Neutrophil (primary cell): Measurements from ENCODE around the gene ATCAY.

Experiments used
- H3K27ac ChIP-seq: fragments of 200-600 bp; sonication (generic); 2 replicates; pipeline ENCODE4 v1.5.1; 2016; ENCODE audit warnings: mild to moderate bottlenecking, moderate library complexity
- H3K27me3 ChIP-seq: fragments of 200-600 bp; sonication (generic); 2 replicates; pipeline ENCODE4 v1.6.0; 2016; ENCODE audit warnings: mild to moderate bottlenecking
- H3K36me3 ChIP-seq: fragments of 200-600 bp; sonication (generic); 2 replicates; pipeline ENCODE4 v1.5.1; 2017
- H3K4me1 ChIP-seq, 2 experiments: fragments of 200-600 bp in 1 of 2; sonication (generic) in 1 of 2; 1 replicate in 1 of 2; 2 replicates in 1 of 2; pipeline versions ENCODE4 v1.5.1 to v1.6.1; 2013 to 2016; ENCODE audit warnings: low read depth in 1 of 2, low read length in 1 of 2, mild to moderate bottlenecking in 1 of 2, moderate library complexity in 1 of 2; ENCODE audit not compliant: control insufficient read depth in 1 of 2, insufficient read depth in 1 of 2
- H3K4me3 ChIP-seq, 2 experiments: fragments of 200-600 bp in 1 of 2; sonication (generic) in 1 of 2; 1 replicate in 1 of 2; 2 replicates in 1 of 2; pipeline ENCODE4 v1.5.1; 2013 to 2016; ENCODE audit warnings: low read depth in 1 of 2, low read length in 1 of 2, mild to moderate bottlenecking in 1 of 2, moderate library complexity in 1 of 2
- H3K9me3 ChIP-seq: fragments of 200-600 bp; sonication (generic); 2 replicates; pipeline ENCODE4 v1.5.1; 2016
- CTCF ChIP-seq: fragments of 200-600 bp; sonication (generic); IDR thresholded peaks from 2 replicates; pipeline ENCODE4 v1.5.1; 2016; ENCODE audit warnings: antibody characterized with exemption

The ATCAY gene

GRCh38 chr19:3955688-3956087, 75.2 kb downstream of the ATCAY start:
- Histone ChIP-seq H3K27me3 (peaks cover 16% of the 10 kb centered on the region), H3K36me3 (peaks cover 52% of the 10 kb centered on the region), H3K9me3 (no peaks in the 10 kb centered on the region), H3K4me1 (no peaks in the 10 kb centered on the region), H3K4me3 (no peak overlapping the region), H3K27ac (no peak overlapping the region)
- TF ChIP-seq CTCF: no peak

DNA sequence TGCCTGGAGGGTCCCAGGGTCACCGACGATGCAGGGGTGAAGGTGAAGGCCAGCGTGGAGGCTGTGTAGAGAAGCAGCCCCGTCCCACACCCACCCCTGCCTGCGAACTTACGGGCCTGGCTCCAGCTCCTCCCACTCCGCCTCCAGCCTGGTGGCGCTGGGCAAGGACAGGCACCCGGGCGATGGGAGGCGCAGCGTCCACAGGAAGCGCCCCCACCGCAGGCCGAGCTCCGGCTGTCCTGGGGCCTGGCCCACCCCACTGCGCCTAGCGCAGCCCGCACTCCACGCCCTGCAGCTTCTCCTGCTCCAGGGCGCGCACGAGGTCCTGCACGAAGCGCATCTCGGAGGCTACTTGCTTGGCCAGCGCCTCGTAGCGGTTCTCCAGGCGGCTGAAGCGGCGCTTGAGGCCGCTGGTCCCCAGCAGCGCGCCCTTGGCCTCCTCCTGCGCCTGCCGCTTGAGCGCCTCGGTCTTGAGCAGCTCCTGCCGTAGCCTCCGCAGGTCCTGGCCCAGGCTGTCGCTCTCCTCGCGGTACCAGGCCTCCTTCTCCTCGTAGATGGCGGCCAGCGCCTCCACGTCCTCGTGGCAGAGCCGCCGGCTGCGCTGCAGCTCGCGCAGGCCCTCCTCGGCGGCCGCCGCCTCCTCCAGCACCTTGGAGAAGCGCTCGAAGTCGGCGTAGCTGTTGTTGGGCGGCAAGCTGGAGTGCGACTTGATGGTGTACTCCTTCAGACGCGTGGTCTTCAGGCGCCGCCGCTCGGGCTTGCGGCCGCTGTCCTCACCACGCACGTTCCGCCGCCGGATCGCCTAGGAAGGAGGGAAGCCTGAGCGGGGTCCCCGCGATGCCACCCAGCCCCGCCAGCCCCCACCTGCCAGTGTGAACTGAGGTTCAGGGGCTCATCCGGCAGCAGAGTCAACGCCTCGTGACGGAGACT, 78.6 kb downstream of the ATCAY start:
- no peaks in the 10 kb centered on the region for H3K27me3 ChIP-seq
- TF ChIP-seq CTCF: no peak
- H3K36me3 ChIP-seq: peaks cover 84% of the 10 kb centered on the region
- no peak overlapping the region for H3K4me3 ChIP-seq
- H3K4me1 ChIP-seq: no peaks in the 10 kb centered on the region
- H3K27ac ChIP-seq: no peak overlapping the region
- H3K9me3 ChIP-seq: no peaks in the 10 kb centered on the region

DNA sequence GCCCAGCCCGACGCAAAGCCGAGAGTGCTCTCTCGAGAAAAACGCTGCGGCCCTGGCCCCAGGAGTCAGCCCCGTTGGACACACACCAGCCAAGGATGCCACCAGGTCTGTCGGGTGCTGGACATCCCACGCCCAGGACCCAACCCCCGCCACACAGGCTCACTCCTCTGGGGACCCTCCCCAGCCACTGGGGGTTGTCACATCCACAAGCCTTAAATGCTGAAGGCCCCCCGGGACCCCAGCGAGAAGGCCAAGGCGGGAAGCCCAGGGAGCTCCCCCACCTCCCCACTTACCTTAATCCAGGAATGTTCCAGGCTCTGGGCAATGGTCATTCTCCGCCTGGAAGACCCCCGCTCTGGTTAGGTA, 79.3 kb downstream of the ATCAY start:
- TF ChIP-seq CTCF: no peak
- Histone ChIP-seq H3K27ac (no peak overlapping the region), H3K4me1 (no peaks in the 10 kb centered on the region), H3K4me3 (no peak overlapping the region), H3K9me3 (no peaks in the 10 kb centered on the region), H3K27me3 (no peaks in the 10 kb centered on the region), H3K36me3 (peaks cover 91% of the 10 kb centered on the region)

DNA sequence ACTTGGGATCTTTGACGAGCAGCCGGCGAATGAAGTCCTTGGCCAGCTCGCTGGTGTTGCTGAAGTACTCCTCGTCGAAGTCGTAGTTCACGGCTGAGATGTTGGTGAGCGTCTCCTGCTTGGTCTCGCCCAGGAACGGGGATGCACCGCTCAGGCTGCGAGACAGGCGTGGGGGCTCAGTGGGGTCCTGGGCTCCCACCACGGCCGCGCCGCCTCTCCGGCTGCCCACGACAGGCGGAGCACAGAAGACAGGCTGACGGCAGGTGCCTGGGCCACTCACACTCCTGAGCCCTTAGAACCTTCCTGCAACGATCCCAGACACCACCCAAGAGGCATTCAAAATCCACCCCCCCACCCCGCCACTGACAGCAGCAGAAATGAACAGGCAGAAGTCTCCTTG, 80.5 kb downstream of the ATCAY start:
- Histone ChIP-seq H3K4me3 (no peak overlapping the region), H3K9me3 (no peaks in the 10 kb centered on the region), H3K36me3 (peaks cover 94% of the 10 kb centered on the region), H3K4me1 (no peaks in the 10 kb centered on the region), H3K27me3 (no peaks in the 10 kb centered on the region), H3K27ac (no peak overlapping the region)
- TF ChIP-seq CTCF: no peak

- H3K4me1 ChIP-seq: no peaks in the 10 kb centered on the region
Observed at GRCh38 chr19:3963458-3964255, 83.2 kb downstream of the ATCAY start.

More at GRCh38 chr19:3963458-3964255, 83.2 kb downstream of the ATCAY start:
- no peaks in the 10 kb centered on the region for H3K9me3 ChIP-seq
- H3K27me3 ChIP-seq: no peaks in the 10 kb centered on the region
- peaks cover 97% of the 10 kb centered on the region for H3K36me3 ChIP-seq
- no peak for TF ChIP-seq CTCF
- H3K27ac ChIP-seq: no peak overlapping the region
- H3K4me3 ChIP-seq: no peak overlapping the region
